HPDE6-E6E7 (cell line): ENCODE measurements around the gene RBM14.
A peak's percentile ranks its signal among the peaks of the same experiment; 100 is the strongest.
"Not testable (repeated sequence)": the region's sequence is repeated elsewhere in the genome, so short reads cannot be mapped to it uniquely, and the experiment has no call there.

Experiments used
- DNase-seq: peaks from one replicate; pipeline ENCODE4 v3.0.0; 2011; ENCODE audit warnings: missing footprints; ENCODE audit errors: extremely low spot score

RBM14 gene

DNA sequence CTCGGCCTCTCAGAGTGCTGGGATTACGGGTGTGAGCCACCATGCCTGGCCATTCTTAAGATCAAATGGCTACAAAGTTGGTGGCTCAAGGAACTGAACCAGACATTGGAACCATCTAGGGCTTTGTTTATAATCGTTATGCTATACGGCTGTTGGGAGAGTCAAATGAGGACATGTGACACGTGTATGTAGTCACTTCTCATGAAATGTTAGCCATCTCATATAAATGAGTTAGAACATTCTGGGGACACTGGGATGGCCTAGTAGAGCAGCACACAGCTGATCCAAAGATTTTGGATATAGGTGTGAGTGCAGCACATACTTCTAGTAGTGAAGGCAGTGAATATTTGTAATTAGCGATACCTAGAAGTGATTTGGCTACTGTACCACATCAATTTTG, 15.5 kb downstream of the RBM14 start:
- DNase-seq = no peak

DNA sequence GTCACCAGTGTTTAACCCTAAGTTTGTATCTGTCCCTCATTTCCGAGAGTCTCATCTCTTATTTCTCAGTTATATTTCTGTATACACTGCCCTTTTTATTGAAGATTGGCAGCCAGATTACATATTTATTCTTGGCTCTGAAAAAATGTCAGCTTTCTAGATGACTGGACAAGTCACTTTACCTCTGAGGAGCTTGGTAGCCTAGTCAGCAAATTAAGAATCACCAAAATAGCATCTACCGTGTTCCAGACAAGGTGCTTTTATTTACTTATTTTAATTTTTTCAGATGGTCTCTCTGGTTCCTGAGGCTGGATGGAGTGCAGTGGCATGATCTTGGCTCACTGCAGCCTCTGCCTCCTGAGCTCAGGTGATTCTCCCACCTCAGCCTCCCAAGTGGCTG, 16.5 kb downstream of the RBM14 start:
- no peak for DNase-seq

DNA sequence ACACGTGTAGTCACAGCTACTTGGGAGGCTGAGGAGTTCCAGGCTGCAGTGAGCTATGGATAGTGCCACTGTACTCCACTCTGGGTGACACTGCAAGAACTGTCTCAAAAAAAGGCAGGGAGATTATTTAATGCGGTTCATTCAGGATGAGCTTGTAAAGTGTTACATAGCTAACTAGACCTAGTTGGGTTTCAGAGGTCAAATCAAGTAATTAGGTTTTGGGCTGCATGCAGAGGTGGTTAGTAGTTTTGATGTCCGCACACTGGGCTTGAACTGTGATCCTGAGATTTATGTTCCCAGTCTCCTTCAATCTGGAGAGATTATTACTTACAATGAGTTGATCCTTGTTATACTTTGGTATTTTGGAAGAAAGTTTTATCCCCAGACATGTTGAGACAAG, 20.0 kb downstream of the RBM14 start:
- DNase-seq = no peak

DNA sequence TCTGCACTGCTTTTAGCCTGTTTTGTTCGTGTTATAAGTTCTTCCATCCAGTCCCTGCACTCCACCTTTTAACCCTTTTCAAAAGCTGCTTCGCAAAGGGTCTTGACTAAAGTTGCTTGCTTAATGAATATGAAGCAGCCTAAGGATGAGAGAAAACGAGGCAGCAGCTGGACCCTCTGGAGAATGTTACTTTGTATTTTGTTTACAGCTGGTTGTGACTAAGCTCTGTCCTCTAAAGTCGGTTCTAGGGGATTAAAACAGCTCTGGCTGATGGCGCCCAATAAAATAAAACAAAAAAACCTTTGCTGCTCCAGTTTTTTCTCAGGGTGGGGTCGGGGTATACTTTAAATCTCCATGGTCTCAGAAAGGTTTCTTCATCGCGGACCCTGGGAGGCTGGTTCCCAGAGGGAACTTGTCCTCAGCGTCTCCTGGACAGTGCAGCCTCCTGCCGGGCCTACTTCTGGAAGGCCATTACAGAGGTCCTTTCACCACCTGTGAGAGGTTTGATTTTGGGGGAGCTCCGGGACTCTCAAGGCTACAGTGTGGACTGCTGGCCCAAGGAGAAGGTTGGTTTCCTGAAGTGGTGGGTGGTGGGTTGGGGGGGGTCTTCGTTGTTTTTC, 21.2 kb downstream of the RBM14 start:
- DNase-seq = no peak

DNA sequence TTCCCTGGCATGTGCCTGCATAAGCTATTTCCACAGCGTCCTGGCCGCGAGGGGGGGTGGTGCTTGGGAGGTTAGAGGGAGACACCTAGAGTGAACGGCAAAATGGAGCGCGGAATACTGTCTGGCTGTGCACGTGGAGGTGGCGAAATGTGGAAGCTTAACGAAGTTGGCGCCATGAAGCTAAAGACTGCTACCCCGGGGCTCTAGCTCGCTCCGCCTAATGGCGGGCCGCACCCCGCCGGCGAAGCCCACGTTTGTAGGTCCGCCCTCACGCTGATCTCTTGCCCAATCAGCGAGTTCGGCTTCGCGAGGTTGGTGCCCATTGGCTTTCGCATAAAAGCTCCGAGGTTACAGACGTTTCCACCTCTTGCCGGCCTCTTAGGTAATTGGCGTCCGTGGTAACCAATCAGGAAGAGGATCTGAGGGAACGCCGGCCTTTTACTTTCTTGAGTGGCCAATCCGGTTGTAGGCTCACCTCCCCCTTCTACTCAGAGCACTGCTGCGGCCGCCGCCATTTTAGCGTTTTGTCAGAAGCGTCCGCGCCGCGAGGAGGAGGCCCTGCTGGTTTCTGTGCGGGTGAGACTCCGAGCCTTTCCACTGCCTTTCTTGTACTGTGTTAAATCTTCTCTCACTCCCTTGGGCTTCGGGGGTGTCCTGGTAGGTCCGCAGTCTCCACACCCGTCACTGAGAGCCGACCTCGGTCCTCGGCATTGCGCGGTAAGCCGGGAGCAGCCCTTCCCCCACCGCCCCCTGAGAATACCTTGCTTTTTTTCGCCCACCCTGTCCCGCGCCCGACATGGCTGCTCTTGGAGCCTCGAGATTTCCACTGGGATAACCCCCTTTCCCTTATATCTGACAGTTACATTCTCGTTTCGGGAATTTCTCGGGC, 22.0 kb downstream of the RBM14 start, which contains the start of gene RBM4:
TSS of gene RBM4 (plus strand) at position 527 of the 889 bp plus-strand sequence. CDS start 1,009 bp downstream, outside the sequence.
- DNase-seq = peak; percentile 98

DNA sequence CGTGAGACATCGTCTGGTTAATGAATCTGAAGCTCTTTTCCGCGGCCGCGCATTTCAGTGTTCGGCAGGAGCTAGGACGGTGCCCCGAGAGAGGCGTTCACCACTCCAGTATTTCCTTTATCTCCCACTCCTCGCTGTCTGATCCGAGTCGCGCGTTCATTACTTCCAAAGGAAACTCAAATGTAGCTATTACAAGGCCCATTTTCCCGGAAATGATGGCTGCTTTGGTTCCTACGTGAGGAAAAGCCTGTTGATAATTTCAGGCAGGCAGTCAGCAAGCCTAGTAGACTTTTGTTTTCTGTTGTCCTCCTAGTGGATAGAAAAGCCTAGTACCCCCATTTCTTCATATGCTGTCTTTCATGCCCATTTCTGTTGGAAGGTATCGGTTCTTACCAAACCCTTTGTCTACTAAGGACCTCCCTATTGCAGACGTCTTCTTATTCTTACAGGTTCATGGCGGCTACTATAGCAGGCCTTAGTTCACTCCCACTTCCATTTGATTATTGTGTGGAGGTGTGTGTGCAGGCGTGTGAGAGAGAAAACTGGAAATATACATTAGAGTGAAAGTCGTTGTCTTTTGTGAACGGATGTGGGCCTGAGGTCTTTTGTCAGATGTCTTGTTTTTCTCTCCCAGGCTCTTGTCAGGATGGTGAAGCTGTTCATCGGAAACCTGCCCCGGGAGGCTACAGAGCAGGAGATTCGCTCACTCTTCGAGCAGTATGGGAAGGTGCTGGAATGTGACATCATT, 22.8 kb downstream of the RBM14 start:
- no peak for DNase-seq

DNA sequence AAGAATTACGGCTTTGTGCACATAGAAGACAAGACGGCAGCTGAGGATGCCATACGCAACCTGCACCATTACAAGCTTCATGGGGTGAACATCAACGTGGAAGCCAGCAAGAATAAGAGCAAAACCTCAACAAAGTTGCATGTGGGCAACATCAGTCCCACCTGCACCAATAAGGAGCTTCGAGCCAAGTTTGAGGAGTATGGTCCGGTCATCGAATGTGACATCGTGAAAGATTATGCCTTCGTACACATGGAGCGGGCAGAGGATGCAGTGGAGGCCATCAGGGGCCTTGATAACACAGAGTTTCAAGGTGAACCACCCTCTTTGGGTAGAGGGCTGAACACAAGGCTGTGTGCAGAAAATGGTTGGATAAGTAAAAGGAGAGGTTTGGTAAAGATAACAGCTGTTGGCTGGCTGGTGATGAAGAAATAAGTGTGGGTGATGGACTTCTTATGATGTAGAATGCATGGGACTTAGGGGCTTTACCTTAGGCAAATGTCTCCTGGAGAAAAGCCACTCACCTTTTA, 23.4 kb downstream of the RBM14 start:
- DNase-seq = not testable (repeated sequence)

DNA sequence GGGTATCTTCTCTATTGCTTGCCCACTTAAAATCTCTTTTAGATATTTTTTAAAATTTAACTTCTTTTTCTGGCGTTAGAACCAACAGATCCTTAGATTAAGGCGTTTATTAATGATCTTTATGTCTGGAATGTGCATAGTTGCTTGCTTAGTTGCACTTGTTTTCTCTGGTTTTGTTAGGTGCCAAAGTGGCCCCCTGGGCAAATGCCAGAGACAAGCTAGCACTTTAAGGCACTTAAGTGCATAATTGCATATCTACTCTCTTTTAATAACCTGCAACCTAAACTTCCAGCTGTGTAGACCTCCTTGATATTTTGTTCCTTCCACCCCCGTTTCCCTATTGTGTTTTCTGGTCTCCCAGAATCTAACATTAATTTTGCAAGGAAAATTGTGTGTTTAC, 25.4 kb downstream of the RBM14 start:
- DNase-seq = no peak

DNA sequence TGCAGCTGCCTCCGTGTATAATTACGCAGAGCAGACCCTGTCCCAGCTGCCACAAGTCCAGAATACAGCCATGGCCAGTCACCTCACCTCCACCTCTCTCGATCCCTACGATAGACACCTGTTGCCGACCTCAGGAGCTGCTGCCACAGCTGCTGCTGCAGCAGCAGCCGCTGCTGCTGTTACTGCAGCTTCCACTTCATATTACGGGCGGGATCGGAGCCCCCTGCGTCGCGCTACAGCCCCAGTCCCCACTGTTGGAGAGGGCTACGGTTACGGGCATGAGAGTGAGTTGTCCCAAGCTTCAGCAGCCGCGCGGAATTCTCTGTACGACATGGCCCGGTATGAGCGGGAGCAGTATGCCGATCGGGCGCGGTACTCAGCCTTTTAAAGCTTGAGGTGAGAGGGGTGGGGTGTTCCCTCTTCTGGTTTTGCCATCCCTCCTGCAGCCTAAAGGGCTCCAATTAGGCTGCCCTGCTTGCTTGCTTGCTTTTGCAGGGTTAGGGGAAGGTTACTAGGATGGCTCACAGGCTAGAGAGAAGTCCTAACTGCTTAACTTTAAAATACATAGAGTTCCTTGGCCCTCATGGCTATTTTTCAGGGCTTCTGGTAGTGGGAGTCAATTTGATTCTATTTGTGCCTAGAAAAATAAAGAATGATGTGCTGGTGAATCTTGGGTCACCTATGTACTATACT, 27.5 kb downstream of the RBM14 start:
- no peak for DNase-seq

DNA sequence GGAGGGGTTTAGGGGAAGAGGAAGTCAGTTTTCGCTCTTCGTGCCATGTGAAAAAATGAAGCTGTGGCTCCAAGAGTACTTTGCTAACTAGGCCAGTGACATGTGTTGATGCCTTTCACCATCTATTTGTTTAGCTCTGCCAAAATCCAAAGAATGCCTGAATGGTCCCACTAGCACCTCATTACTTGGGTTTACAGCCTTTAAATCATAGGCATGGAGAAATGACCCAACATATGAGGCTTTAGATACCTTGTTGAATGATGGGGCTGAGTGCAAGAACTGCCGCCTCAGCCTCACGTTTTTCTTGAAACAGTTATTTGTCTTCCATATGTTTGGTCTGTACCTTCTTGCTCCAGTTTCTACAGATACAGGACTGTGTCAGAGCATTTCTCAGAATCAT, 30.4 kb downstream of the RBM14 start:
- no peak for DNase-seq

DNA sequence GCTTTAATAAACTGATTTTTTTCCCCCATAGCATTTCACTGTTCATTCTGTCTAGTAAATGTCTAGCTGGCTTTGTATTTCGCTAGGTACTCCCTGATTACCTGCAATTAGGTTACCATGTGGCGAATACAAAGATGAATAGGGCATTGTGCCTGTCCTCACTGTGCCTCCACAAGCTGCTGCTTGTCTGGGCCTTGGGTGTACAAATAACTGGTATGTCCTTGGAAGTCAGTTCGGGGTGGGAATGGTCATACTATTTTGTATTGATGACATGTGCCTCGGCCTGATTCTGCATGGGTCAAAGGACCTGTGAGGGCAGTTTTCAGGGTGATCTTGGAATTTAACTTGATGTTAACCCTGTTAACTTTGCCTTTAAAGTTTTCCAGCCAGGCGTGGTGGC, 33.5 kb downstream of the RBM14 start:
- no peak for DNase-seq

DNA sequence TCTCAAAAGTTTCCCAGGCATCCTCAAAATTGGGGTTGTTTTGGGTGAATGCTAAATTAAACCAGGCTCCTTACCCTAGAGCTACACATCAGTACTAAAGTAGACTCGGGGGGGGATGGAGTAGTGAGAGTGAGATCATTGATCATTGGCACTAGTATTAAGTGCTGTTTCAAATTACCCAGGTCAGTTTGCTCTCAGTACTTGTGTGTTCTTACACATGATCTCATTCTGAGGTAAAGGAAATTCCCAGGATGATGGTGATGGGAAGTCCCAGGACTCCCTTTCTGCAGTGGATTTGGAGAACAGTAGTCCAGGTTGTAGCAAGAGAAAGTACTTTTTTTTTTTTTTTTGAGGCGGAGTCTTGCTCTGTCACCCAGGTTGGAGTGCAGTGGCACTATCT, 34.6 kb downstream of the RBM14 start:
- DNase-seq = no peak

DNA sequence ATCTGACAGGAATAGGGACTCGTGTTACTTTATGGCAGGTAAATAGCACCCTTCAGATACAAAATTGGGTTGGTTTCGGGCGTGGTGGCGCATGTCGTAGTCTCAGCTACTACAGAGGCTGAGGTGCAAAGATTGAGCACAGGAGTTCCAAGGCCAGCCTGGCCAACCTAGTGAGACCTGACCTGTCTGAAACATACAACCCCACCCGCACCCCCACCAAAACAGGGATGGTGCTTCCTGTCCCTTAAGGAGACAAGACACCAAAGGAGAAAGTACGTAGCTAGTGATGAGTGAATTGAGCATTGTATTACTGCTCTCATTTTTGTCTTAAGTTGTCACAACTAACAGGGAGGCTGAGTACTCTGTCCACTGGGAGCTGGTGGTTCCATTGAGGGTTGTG, 36.2 kb downstream of the RBM14 start:
- no peak for DNase-seq

DNA sequence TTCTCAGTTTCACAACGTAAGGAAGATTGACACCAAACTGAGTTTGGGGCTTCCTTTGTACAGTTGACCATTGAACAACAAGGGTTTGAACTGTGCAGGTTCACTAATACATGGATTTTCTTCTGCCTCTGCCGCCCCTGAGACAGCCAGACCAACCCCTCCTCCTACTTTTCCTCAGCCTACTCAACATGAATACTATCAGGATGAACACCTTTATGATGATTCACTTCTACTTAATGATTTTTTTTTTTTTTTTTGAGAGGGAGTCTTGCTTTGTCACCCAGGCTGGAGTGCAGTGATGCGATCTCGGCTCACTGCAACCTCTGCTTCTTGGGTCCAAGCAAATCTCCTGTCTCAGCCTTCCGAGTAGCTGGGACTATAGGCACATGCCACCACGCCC, 36.7 kb downstream of the RBM14 start:
- DNase-seq = no peak

DNA sequence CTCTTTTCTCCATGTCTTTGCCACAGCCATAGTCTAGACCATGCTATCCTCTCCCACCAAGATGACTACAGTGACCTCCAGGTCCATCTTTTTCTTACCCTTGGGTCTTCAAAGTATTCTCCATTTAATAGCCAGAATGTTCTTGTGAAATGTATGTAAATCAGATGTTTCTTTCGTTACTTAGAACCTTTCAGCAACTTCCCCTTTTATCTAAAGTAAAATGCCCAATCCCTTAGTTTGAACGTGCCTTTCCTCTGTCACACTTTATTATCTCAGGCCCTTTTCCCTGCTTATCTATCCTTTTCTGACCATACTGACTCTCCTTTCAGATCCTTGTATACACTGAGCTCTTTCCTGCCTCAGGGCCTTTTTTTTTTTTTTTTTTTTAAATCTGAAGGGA, 43.3 kb downstream of the RBM14 start:
- DNase-seq = no peak

DNA sequence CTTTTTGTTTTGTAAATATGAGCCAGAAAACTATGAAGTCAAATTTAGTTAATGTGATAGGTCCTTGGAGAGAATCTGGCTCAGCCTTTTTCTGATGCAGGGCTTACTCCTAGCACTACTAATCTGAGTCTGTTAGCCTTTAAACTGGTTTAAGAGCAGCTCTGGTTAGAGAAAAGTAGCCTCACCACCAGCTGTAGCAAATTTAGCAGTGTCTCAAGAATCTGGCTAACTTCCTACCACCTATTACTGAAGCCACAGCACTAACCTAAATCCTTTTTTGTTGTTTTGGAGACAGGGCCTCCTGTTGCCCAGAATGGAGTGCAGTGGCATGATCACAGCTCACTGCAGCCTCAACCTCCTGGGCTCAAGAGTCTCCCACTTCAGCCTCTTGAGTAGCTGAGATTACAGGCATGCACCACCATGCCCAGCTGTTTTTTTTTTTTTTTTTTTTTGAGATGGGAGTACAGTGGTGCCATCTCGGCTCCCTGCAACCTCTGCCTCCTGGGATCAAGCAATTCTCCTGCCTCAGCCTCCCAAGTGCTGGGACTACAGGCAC, 47.4 kb downstream of the RBM14 start:
- DNase-seq = no peak

DNA sequence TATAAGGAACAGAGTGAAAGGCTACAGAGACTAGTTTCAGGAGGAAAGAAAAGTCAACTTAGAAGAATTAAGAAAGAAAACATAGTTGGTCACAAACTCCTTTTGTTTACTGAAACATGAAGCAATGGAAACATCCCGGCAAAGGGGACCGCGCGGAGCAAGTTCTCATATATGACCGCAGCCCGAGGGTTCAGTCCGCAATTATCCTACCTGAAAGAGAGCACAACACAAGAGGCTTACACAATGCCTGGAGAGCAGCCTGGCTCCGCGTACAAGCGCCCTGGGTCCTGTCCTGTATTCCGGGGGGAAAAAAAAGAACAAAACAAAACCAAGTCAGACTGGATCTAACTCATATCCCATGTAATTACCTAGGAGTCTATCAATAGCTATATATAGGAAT, 48.9 kb downstream of the RBM14 start:
- no peak for DNase-seq

DNA sequence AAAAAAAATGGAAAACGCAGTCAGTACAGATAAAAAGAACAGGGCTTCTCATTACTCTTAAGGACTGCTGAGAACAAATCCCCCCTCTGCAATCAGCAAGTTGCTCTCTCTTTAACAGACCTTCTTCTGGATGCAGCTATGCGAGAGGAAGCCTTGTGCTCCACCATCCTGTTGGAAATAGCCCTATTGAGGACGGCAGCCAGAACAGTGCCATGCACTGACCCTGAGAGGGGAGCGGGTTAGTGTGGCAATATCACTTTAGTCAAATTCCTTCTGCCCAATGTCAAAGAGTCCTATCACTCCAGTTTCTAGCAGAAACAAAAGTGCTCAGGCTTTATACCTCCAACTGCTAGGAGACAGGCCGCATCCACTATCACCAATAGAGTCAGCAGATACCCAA, 54.4 kb downstream of the RBM14 start:
- DNase-seq = no peak

DNA sequence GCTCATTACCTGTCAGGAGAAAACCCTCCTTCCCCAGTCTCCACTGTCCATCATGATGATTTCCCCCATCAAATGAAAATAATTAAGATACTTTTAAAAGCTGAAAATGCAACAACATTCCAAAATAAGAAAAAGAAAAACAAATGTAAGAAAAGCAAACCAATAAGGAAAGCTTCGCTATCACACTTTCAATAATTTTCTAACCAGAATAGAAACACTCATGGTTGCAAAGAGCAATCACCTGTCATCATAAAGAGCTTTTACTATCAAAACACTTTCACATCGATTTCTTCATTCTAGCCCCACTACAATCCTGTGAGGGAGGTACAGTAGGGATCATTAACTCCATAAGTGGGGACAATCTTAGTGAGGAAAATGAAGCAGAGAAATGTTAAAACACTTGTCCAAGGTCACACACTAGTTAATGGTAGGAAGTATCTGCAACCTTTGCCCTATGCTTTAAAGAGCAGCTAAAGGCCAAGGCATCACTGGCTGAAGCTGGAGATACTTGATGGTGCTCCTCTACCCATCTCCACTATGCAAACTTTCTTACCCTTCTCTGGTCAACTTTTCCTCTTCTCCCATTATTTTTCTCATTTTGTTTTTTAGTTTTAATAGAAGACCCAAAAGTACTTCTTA, 58.7 kb downstream of the RBM14 start:
- no peak for DNase-seq

DNA sequence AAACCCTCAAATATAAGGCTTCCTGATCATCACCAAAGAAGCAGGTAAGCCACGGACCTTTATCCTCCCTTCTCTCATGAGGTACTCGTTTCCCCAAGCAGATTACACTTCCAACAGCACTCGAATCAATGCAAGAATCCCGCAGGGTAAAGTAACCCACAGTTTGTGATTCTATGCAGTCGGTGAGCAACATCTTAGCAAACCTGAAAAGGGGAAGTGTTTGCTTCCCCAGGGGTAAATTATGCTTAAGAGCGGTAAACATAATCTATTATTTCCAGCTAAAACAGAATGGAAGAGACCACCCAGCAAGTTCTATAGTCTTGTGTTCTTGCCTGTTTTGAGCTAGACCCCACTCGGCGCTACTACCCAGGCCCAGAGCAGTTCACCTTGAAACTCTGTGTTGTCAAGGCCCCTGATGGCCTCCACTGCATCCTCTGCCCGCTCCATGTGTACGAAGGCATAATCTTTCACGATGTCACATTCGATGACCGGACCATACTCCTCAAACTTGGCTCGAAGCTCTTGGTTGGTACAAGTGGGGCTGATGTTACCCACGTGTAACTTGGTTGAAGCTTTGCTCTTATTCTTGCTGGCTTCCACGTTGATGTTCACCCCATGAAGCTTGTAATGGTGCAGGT, 60.0 kb downstream of the RBM14 start:
- DNase-seq = no peak
